Activated CD4-positive, CD25-positive, alpha-beta regulatory T cell treated with anti-CD3 and anti-CD28 coated beads, Interleukin-2, amount 50 U/mL, for 16 hours (primary cell): ENCODE measurements around the gene NACC1.
A peak's percentile ranks its signal among the peaks of the same experiment; 100 is the strongest.

Experiments used
- DNase-seq: peaks from one replicate; pipeline ENCODE4 v3.0.0-alpha.2; 2020; ENCODE audit warnings: low read depth, low spot score

NACC1 gene

GRCh38 chr19:13100031-13100588 lies 18.0 kb upstream of the NACC1 start:
- peak; percentile 43 for DNase-seq

GRCh38 chr19:13100841-13101589 lies 17.0 kb upstream of the NACC1 start:
- DNase-seq: no peak

DNA sequence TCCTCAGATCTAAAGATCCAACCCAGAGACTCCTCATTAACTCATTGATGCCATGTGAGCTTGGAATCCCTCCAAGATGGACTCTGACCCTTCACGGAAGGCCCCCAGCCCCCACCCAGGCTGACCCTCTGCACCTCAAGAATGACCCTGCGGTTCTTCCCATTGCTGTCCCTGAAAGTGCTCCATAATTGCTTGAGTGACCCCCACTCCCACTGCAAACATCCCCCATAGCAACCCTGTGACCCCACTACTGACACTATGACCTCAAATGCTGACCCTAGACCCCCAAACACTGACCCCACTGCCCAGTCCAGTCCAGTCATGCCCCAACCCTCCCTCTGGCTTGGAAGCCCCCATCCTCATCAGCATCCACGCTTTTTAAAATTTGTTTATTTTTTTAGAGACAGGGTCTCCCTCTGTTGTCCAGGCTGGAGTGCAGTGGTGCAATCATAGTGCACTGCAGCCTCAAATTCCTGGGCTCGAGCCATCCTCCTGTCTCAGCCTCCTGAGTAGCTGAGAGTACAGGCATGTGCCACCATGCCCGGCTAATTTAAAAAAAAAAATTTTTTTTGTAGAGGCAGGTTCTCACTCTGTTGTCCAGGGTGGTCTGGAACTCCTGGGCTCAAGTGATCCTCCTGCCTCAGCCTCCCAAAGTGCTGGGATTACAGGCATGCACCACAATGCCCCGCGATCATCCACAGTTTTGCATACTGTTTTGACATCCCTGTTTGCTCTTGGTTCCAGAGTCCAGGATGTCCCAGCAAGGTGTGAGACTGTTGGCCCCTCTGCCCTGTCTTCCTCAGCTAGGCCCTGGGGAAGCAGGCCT lies 16.3 kb upstream of the NACC1 start:
- DNase-seq: no peak

DNA sequence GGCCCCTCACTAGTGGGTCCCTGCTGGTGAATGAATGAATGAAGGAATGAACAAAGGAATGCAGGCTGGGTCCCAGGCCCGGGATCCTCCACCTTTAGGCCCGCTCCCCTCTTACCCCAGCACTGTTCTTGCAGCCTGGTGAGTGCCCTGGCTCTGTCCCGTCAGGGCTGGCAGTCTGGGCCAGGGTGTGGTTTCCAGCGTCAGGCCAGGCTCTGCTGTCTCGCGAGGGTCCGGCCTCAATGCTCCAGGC lies 15.7 kb upstream of the NACC1 start:
- no peak for DNase-seq

GRCh38 chr19:13102666-13103580 lies 15.1 kb upstream of the NACC1 start, which contains the start of gene LYL1:
Gene LYL1, minus strand, starts transcription at chr19:13102858. Its CDS starts 1,687 bp downstream, at chr19:13101171.
- DNase-seq: no peak

DNA sequence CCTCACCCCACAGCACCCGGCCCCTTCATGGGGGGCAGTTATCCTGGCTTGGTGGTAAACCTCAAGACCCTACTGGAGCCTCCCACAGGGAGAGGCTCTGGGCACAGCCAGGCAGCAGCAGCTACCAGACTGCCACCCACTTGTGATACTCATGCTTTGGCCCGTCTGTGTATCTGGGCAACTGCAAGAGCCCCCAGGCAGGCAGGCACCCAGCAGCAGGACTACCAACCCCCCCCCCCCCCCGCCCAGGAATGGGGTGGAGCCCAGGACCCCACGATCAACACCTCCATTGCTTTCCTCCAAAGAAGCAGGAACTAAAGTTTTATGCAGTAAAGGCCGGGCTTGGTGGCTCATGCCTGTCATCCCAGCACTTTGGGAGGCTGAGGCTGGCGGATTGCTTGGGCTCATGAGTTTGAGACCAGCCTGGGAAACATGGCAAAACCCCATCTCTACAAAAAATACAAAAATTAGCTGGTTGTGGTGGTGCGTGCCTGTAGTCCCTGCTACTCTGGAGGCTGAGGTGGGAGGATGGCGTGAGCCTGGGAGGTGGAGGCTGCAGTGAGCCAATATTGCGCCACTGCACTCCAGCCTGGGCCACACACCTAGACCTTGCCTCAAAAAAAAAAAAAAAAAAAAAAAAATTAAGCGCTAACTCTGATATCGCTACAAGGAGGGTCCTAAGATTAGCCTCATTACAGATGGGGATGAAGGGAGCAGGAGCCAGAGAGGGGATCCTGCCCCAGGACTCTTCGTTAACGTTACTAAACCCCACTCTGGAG lies 14.3 kb upstream of the NACC1 start:
- DNase-seq: no peak

DNA sequence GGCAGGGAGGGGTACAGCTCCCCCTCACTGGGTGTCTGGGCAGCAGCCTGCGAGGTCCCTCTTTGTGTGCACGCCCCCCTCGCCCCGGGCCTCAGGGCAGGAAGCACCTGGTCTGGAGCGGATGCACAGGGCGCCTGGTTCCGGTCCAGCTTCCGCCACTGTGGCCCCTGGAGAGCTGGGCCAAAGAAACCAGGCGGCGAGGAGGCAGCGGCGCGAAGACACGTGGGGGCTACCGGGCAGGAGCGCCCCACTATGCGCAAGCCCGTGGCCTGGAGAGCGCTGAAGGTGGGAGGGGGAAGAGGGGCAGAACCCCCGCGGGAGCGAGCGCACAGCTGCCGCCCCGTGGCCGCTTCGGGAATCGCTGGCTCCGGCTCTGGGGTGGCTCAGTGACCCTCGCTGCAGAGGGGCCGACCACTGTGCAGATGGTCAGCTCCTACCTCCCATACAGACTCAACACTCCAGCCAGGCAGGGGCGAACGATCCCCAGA lies 13.7 kb upstream of the NACC1 start:
- peak; percentile 34 for DNase-seq

- DNase-seq: no peak
Measured at GRCh38 chr19:13104848-13105711, 13.0 kb upstream of the NACC1 start.

- DNase-seq: no peak
Measured at GRCh38 chr19:13109361-13110098, 8.5 kb upstream of the NACC1 start.

- no peak for DNase-seq
Measured at GRCh38 chr19:13110099-13110610, 7.9 kb upstream of the NACC1 start.

GRCh38 chr19:13112555-13112954 lies 5.5 kb upstream of the NACC1 start:
- no peak for DNase-seq

DNA sequence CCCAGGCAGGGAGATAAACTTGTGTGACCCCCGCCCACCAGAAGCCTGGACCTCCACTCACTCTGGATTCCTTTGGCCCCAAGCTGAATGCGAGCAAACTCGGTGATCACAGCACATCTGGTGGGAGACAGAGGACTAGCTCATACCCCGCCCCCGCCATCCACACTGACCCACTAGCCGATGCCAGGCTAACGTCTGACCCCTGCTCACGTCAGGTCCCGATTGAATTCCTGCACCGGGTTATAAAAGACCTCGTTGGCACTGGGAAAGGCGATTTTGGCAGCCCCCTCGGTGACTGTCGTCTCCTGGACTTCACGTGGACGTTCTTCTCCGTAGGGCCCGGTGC lies 2.2 kb upstream of the NACC1 start:
- no peak for DNase-seq

- peak; percentile 85 for DNase-seq
Measured at GRCh38 chr19:13116282-13117175, 1.5 kb upstream of the NACC1 start, which contains the start of gene TRMT1. Gene TRMT1, minus strand, starts transcription at chr19:13116740. Its CDS starts 341 bp downstream, at chr19:13116399.

DNA sequence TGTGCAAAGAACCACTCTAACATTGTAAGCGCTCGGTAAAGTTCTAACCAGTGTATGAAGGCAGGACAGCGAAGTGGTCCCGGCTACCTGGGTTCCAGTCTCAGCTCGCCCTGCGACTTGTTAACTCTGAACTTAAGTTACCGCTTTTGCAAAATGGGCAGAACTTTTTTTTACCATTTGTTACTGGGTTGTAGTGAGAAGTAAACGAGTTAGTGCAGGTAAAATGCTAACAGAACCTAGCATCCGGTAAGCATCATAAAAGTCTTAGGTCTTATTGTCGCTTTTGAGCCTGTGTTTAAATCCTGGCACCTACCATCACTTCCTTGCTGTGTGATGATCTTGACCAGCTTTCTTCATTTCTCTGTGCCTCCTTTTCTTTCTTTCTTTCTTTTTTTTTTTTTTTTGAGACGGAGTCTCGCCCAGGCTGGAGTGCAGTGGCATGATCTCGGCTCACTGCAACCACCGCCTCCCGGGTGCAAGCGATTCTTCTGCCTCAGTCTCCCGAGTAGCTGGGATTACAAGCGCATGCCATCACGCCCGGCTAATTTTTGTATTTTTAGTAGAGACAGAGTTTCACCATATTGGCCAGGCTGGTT lies 790 bp upstream of the NACC1 start:
- DNase-seq: no peak

DNA sequence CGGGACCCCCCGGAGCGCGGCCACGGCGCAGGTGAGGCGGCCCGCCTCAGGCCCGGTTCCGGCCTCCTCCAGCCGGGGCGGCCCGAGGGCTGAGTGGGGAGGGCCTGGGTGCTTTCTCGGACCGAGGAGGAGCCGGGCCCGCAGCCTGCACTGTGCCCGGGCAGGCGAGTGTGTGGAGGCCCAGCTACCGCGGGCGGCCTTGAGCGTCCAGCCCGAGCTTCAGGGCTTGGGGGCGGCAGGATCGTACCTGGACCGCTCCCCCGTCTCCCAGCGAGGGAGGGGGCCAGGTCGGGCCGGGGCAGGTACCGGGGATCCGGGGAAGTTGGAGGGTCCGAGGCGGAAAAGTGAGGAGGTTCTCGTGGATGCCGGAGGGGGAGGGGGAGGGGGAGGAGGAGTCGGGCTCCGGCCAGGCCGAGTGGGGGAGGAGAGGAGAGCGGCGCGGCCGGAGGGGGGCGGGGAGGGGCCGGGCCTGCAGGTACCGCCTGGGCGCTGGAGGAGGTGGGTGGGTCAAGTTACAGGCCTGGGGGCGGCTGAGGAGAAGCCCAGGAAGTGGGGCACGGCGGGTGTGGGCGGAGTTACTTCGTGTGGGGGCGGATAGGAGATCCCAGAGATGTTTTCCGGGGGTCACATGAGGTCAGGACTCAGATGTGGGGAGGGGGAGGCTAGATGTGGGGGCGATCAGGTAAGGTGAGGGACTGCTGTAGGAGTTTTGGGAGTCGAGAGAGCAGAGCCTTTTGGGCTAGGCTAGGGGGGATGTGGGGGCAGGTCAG lies 545 bp downstream of the NACC1 start:
- no peak for DNase-seq

GRCh38 chr19:13119627-13120026 lies 1.6 kb downstream of the NACC1 start:
- no peak for DNase-seq

- DNase-seq: no peak
Measured at GRCh38 chr19:13120031-13120430, 2.0 kb downstream of the NACC1 start.
